CD4-positive, alpha-beta T cell treated with Interleukin-15 for 4 hours (primary cell): ENCODE results near the gene SEC14L5.
"Not testable (repeated sequence)": the region's sequence is repeated elsewhere in the genome, so short reads cannot be mapped to it uniquely, and the experiment has no call there.

Source experiments
- DNase-seq: peaks from one replicate; pipeline ENCODE4 v3.0.0-alpha.2; 2020; ENCODE audit warnings: low spot score

SEC14L5 gene

DNA sequence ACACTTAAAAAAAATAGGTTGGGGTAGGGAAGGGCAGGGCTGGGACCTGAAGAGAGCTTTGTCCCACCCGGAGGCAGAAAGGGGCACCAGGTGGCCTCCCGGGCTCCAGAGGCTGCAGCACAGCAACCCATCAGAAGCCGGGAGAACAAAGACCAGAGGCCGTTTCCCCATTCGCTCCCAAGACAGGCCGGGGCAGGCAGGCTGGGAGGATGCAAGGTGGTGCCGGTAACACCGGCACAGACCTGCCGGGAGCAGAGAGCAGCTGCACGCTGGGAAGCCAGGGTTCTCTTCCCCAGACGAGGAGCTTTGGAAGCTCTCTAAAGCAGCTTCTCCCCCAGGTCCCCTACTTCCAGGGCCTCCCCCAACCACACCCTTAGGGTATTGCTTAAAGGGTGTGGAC, 26.7 kb upstream of the SEC14L5 start:
- DNase-seq, result no peak

DNA sequence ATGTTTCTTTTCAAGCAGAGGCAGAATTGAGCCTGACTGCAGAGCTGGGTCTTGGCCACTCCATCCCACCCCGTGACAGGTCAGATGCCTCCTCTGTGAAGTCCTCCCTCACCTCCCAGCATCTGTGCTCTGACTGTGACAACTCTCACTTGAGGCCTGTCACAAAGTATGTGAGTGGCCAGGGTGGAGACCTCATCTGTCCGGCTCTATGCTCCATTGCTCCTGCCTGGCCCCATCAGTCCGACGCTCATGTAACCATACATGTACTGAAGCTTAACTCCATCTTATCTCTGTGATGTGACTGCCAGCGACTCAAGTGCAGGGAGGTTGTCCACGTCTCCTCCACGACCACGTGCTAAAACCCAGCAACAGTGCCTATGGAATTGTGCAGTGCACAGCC, 24.7 kb upstream of the SEC14L5 start:
- DNase-seq, result no peak

DNA sequence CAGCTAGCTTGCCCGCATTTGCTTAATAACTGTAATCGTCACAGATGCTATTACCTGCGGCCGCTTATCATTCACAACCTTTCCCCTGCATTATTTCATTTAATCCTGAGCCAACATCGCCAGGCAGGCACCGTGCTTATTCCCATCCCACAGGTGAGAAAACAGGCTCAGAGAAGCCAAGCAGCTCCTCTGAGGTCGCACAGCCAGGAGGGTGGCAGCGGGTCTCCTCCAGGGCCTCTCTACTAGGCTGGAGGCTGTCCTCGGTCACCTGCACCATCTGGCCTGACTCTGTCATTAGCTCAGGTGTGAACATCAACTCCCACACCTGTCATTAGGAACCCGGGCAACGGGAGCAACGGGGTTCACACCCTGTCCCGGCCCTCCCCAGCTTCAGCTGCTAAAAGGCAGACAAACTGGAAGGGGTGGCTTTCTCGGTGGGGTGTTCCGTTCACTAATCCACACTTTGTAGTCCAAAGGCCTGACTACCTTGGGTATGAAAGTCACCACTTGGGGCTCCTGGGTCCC, 24.2 kb upstream of the SEC14L5 start:
- DNase-seq, result no peak

DNA sequence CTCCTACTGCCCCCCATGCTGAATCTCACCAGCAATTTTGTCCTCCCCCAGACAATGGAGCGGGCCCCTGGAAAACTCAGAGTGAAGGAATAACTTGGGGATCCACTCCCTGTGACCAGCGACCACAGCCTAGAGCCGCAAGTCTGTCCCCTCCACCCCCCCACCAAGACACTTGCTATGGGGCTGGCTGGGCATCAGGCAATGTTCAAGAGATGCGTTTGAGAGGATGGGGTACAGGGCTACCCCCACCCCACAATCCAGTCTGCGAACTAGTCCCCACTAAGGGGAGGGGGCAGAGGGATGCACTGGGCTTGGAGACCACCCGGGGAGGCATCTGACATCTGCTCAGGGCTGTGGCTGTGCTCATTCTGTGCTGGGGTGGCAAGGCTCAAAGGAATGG, 23.5 kb upstream of the SEC14L5 start:
- no peak for DNase-seq

DNA sequence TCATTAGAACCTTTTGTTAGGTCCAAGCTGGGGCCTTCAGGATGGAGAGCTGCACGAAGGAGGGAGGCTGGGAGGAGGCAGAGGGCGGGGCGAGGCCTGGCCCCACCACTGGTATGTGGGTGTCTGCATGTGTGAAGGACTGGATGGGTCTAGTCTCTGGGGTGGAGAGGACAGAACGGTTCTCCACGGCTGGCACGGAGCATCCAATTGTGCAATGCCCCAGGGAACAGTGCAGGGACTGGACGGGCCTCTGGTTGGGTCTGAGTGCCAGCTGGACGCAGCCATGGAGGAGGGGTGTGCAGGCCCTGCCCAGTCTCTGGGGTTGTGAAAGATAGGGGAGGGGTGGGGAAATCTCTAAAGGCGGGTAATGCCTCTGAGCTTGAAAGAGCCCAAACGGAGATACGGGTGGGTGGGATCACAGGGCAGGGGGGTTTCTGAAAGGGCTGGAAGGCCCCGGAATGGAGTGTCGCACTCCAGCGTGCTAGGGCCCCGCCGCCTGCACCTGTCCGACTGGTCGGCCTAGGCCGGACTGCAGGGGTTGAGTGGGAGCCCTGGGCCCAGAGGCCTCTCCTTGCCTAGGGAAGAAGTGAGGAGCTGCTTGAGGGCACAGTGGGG, 22.8 kb upstream of the SEC14L5 start:
- DNase-seq, result no peak

DNA sequence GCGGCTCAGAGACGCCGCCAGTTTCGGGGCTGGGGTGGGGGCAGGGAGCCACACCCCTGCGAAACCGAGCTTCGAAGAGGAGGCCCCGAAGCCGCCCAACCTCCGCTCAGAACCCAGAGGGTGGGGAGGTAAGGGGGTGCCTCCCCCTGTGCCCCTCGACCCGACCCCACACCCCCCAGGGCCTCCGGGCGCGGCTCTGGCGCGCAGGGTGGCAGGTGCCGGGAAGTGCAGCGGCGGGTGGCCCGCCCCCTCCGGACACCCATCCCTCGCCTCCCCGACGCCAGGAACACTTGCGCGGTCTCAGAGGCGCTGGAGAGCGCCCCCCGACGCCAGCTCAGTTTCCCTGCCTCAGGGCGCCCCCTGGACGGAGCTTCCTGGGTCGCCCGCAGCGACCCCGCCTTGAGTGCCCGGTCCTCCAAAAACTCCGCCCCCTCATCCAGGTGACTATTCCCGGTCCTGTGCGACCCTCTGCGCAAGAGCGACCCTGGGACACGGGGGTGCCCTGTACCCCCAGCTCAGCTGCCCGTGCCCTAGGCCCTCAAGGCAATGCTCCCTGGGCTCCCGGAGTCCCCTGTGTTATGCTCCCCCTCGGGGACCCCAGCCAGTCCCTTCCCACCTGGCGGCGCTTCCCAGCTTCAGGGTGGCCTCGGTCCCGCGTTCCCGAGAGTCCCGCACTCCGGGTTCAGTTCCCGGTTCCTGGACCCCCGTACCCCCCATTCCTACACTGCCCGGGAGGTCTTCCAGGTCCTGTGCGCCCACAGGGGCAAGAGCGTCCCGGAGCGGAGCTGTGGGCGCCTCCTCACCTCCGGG, 21.7 kb upstream of the SEC14L5 start:
- DNase-seq, result no peak

DNA sequence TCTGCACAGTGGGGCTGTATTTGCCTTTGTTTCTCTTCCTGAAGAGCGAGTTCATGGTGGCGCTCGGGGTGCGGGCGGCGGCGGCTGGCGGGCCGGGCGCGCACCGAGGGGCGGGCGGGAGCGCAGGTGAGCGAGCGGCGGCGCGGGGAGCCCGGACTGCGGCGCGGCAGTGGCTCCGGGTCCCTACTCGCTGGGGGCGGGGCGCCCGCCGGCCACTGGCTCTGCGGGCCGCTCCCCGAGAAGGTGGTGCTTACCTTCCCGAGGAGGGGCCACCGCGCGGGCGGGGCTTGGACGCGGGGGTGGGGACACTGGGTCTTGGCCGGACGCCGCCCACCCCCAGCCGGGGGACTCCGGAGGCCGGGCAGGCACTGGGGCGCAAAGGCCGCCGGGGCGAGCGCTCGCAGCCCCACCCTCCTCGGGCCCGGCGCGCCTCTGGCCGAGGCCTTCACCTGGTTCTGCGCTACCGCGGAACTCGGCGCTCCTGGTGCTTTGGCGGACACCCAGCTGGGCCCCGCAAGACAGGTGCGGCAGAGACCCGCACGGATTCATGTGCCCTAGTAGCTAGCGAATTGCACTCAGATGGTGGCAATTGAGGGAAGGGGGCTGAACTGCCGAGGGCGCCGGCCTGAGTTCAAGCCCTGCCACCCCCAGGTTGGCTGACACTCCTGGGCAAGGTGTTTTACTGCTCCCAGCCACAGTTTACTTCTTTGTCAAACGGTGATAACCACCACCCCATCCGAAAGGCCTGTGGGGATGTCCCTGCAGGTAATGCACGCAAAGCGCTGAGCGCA, 20.9 kb upstream of the SEC14L5 start, which contains the start of gene PPL:
PPL (minus strand) TSS at position 158 of the 791 bp plus-strand sequence; CDS start at position 55, 103 bp downstream.
- DNase-seq, result no peak

DNA sequence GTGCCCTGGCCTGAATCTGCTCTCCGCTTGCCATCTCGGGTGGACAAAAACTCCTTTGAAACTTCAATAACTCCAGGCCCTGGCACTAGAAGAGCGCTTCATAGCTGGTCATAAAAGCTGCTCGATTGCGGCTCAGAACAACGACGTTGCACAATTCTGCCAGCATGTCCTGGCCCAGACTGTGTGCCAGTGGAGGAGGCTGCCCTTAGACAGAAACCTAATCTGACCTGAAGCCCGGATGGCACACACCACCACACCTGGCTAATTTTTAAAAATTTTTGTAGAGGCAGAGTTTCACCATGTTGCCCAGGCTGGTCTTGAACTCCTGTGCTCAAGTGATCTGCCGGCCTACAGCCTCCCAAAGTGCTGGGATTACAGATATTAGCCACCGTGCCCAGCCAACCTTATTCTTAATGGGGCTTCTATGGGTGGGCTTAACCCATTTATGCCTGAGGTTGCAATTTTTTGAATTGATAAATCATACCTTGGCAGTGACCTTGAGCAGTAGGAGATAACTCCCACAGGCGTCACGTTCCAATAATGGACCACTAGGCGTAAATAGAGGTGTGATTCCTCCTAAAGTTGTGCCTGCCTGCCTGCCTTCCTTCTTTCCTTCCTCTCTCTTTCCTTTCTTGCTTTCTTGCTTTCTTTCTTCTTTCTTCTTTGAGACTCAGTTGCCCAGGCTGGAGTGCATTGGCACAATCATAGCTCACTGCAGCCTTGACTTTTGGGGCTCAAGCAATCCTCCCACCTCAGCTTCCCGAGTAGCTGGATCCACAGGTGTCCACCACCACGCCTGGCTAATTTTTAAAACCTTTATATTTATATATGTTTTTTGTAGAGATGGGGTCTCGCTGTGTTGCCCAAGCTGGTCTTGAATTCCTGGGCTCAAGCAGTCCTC, 20.1 kb upstream of the SEC14L5 start:
- no peak for DNase-seq

DNA sequence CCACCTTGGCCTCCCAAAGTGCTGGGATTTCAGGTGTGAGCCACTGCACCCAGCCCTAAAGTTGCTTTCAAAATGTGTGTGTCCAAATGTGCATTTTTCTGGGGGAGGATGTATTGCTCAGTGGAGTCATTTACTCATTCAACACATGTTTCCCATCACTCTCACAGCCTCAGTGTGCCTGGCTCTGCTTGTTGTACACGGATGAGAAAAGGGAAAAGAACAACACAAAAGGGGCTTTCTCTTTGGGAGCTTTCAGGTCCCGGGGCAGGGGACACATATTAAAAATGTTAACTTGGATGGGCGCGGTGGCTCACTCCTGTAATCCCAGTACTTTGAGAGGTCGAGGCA, 19.5 kb upstream of the SEC14L5 start:
- no peak for DNase-seq

DNA sequence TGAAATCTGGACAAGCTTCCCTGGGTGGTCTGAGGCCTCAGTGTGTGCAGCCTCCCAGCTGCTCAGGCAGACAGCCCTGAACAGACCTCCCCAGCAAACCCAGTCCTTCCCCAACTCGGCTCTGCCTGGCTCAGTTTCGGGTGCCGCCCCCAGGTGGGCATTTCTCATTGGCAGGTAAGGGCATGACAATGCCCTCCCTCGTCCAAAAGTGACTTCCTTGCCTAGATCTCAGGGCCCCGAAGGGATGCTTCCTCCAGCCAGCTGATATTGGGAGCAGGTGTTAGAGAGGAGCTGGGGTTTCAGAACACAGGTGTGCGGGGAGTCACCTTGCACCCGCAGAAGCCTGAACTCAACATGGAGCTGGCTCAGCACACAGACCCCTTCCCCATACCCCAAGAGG, 17.4 kb upstream of the SEC14L5 start:
- no peak for DNase-seq

DNA sequence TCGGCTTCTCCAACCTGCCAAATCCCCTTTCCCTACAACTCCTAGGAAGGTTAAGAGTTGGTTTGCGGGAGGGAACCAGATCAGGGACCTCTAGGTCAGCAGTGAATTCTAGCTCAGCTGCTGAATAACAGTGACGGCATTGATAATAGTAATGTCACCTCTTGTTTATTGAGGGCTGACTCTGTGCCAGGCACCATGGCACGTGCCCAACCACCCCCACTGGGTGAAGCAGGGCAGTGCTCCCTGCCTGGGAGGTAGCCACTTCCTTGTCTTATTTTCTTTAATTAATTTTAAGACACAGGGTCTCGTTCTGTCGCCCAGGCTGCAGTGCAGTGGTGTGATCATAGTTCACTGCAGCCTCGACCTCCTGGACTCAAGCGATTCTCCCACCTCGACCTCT, 15.6 kb upstream of the SEC14L5 start:
- DNase-seq, result no peak

DNA sequence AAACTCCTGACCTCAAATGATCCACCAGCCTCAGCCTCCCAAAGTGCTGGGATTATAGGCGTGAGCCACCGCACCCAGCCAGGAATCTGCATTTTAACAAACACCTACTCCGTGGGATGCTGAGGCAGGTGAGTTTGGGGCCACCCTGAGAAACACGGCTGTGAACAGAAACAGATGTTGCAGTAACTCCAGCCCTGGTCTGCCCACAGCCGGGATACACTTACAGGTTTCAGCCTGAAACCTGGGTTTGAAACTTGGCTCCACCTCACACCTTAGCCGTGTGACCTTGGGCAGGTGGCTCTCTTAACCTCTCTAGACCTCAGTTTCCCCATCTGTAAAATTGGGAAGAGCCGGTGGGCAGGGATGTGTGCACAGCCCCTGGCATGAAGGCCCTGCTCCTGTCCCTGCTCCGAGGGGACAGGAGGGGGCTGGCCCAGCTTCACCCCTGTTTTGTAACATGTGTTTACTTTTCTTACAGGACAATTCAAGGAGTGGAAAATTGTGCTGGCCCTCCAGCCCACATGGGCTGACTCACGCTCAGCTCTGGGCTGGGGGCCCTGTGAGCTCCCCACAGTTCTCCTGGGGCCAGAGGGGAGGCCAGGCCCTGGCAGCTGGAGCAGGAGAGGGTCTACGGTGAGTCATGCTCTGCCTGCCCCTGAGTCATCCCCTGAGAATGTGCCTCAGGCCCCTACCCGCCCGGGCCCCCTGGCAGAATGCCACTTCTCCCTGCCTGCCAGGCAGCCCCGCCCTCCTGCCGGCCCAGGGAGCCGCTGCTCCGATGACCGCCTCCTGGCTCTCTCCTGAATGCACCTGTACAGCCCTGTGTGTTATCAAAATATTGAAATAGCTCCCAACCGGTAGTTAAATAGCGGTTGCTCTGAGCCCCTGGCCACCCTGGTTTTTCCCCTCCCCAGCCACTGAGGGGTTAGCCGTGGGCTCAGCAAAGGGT, 13.5 kb upstream of the SEC14L5 start:
- no peak for DNase-seq

DNA sequence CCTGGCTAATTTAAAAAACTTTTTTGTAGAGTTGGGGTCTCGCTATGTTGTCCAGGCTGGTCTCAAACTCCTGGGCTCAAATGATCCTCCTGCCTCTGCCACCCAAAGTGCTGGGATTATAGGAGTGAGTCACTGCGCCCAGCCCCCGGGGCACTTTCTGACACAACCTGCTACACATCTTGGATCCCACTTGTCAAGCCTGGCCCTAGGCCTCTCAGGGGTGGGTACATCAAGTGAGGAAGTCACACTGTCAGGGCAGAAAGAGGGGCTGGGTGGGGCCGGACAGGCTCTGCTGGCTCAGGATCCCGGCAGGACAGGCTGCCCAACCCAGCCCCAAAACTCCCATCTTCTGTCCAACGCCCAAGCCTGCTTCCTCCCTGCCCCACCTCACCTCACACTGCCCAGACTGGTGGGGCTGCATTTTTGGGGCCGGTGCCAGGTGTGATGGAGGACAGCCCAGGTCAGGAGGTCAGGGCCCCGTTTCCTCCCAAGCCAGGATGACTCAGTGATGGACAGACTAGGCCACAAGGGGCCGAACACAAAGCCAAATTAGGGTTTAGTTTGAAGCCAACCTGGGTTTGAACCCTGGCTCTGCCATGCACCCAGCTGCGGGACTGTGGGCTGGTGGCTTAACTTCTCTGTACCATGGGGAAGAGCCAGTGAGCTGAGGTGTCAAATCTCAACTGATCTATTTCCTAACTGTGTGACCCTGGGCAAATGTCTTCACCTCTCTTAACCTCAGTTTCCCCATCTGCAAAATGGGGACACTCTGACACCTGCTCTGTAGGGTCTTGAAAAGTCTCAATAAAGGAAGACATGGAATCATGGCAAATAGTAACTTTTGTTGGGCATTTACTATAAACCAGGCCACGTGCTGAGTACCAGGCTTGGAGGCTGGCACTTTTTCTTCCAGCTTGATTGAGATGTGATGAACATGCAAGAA, 12.3 kb upstream of the SEC14L5 start:
- no peak for DNase-seq

DNA sequence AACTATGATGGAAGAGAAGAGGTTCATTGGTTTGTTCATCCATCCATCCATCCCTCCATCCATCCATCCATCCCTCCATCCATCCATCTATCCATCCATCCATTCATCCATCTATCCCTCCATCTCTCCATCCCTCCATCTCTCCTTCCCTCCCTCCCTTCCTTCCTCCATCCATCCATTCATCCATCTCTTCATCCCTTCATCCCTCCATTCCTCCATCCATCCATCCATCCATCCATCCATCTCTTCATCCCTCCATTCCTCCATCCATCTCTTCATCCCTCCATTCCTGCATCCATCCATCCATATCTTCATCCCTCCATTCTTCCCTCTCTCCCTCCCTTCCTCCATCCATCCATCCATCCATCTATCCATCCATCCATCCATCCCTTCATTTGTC, 11.2 kb upstream of the SEC14L5 start:
- no peak for DNase-seq

DNA sequence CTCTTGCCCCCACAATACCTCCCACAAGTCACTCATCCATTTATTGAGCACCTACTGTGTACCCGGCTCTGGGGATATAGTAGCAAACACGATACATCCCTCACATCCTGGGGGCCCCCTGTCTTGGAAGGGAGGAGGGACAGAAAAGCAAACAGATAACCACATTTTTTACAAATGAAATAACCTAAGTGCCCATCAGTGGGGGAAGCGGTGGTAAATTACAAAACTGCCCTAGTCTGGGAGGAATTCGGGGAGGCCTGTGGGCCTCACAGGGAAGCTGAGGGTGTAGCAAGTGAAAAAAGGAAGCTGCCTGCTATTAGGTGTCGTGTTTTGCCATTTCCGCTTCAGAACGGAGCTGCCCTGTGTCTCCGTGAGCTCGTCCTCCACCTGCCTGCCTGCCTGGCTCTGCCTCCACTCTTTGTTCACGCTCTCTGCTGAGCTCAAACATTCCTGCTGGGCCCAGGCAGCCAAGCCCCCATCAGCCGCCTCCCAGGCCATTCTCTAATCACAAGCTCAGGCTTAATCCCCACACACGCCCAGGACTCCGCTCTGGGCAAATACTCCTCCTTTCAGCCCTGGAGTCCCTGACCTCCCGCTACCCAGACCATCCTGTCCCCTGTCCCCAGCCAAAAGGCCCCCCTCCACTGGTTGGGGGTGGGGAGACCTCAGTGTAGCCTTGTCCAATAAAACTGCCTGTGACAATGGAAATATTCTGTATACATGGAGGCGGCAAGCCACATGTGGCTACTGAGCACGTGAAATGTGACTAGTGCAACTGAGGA, 10.2 kb upstream of the SEC14L5 start:
- no peak for DNase-seq

DNA sequence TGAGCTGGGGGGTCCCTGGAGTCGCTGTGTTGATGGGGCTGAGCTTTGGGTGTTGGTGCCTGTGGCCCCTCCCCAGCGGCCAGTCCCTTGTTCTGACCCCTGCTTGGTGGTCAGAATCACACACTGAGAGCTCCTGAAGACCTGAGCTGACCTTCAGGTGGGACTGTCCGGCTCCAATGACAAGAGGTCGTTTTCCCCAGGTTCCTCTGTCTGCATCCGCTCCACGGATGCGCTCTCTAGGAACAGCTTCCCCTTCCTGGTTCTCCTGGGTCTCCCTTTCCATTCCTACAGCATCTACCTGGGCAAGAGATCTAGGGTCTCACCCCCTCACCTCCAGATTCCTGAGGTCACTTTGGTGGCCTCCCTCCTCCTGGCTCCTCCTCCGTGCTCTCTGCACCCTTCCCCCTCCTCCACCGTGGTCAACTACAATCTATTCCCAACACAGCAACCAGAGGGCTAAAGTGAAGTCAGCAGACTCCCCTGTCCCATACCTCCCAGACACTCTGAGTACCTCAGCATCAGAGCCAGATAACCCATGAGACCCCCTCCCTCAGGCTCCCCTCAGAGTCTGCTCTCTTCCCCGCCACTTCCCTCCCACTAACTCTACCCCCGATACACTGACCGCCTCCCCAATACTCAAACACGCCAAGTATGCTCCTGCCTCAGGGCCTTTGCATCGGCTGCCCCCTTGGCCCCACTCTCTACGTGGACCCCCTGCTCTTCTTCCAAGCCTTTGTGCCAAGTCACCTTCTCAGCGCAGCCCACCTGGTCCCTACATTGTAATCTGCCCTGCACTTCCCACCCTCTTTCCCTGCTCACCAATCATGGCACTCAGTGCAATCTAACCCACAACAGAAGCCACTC, 9.0 kb upstream of the SEC14L5 start:
- DNase-seq, result no peak

DNA sequence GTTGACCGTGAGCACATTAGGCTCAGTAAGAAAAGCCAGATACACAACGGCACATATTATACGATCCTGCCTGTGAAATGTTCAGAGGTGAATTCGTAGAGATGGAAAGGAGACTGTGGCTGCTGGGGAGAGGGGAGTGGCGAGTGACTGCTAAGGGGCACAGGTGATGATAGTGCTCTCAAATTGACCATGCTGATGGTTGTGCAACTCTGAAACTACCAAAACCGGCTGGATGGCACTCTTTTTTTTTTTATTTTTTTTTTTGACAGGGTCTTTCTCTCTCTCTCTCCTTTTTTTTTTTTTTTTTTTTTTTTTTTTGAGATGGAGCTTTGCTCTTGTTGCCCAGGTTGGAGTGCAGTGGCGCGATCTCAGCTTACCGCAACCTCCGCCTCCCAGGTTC, 8.1 kb upstream of the SEC14L5 start:
- no peak for DNase-seq

DNA sequence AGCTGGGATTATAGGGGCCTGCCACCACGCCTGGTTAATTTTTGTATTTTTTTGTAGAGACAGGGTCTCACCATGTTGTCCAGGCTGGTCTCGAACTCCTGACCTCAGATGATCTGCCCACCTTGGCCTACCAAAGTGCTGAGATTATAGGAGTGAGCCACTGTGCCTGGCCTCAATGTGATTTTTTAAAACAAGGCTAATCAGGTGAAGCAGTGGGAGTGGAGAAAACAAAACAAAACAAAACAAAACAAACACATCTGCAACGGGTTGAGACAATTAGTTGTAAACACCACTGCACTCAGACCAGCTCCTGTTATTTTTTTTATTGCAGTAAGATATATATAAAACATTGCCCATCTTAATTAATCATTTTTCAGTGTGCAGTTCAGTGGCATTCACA, 6.5 kb upstream of the SEC14L5 start:
- DNase-seq, result not testable (repeated sequence)
